ENCODE results near the gene BOD1L1.
A peak's percentile ranks its signal among the peaks of the same experiment; 100 is the strongest.

Gene BOD1L1

DNA sequence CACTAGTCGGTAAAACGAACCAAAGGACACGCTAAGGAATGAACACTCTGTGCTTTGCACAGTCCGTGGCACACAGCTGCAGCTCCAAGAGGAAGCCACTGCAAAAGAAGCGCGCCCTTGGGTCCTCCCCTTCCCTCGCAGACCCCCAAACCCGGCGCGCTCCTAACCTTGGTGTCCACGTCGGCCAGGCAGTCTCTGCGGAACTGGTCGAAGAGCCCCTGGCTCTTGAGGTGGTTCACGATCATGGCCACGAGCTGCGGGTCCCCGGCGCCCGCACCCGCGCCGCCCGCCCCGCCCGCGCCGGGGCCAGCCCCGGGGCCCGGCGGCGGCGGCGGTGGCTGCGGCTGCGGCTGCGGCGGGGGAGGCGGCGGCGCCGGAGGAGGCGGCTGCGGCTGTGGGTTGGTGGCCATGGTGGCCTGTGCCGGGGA is 333 bp downstream of the BOD1L1 start:
- peak; percentile 55 for DNase-seq (ENCODE audit: extremely low spot score)

DNA sequence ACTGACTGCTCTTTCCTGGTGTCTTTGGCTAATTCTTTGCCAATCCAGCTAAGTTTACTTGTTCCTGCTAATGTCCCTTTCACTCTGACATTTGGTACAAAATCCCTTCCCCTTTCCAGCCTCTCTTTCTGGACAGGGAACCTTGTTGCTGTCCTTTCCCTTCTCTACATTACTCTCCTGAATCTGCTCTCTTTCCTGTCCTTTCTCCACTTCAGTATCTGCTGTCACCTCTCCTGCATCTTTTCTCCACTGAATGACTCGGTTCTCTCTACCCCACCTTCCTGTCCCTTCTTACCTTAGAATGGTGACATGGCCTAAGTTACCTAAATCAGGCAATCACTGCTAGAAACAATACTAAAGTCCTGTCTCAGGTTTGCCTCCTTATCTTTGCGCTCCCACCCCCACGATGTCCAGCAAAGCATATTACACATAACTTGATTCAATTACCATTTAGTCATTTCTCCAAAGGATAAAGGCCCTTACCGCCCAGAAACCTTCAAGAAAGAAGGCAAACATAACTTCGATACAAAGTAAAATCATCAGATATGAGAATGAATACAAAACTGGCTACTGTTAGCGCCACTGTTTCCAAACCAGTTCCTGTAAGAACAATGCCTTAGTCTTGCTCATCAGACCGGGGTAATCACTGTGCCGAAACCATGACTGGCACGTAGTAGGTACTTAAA is 890 bp downstream of the BOD1L1 start:
- TF ChIP-seq FOXK2 (IDR thresholded peaks at IDR 0.05) (no peak), CTBP1 (IDR thresholded peaks at IDR 0.05; ENCODE audit: borderline replicate concordance) (no peak), ELF4 (IDR thresholded peaks at IDR 0.05) (no peak), NFRKB (IDR thresholded peaks at IDR 0.05) (no peak), BHLHE40 (IDR thresholded peaks at IDR 0.05; ENCODE audit: borderline replicate concordance) (no peak), SP1 (IDR thresholded peaks at IDR 0.05) (no peak), TARDBP (IDR thresholded peaks at IDR 0.05) (no peak), ARNT (IDR thresholded peaks at IDR 0.05) (no peak), L3MBTL2 (conservative IDR thresholded peaks at IDR 0.05) (no peak), SUZ12 (IDR thresholded peaks at IDR 0.05) (no peak), HDGF (IDR thresholded peaks at IDR 0.05; ENCODE audit: borderline replicate concordance) (no peak), FOXA1 (IDR thresholded peaks at IDR 0.05) (no peak), LEF1 (IDR thresholded peaks at IDR 0.05; ENCODE audit: borderline replicate concordance) (no peak)
- TF ChIP-seq, protein P1, sequence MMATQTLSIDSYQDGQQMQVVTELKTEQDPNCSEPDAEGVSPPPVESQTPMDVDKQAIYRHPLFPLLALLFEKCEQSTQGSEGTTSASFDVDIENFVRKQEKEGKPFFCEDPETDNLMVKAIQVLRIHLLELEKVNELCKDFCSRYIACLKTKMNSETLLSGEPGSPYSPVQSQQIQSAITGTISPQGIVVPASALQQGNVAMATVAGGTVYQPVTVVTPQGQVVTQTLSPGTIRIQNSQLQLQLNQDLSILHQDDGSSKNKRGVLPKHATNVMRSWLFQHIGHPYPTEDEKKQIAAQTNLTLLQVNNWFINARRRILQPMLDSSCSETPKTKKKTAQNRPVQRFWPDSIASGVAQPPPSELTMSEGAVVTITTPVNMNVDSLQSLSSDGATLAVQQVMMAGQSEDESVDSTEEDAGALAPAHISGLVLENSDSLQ (IDR thresholded peaks at IDR 0.05) = no peak
- ChIA-PET POLR2A (interaction anchor here (2.6 to 3.7 kb wide), 3 partner anchors 11 to 27 kb away, joined by 17 to 22 read pairs (median 18); no protein-coding TSS in a partner anchor), CTCF (interaction anchor here (0.8 kb wide), 1 partner anchor 15 kb away, joined by 3 read pairs; no protein-coding TSS in a partner anchor)
- no peak for DNase-seq (ENCODE audit: extremely low spot score)

More for the DNA sequence above, 333 bp downstream of the BOD1L1 start:
- CTCF ChIA-PET = interaction anchor here (0.8 kb wide), 1 partner anchor 14 kb away, joined by 3 read pairs; no protein-coding TSS in a partner anchor
- TF ChIP-seq FOXA1 (IDR thresholded peaks at IDR 0.05) (no peak), SUZ12 (IDR thresholded peaks at IDR 0.05) (no peak), ELF4 (IDR thresholded peaks at IDR 0.05) (no peak), SP1 (IDR thresholded peaks at IDR 0.05) (no peak), ARNT (IDR thresholded peaks at IDR 0.05) (no peak), L3MBTL2 (conservative IDR thresholded peaks at IDR 0.05) (no peak), ZNF384 (IDR thresholded peaks at IDR 0.05) (no peak)
- POLR2A ChIA-PET = interaction anchor here (1.4 to 3.7 kb wide), 6 partner anchors 9 to 26 kb away, joined by 6 to 22 read pairs (median 14); no protein-coding TSS in a partner anchor

DNA sequence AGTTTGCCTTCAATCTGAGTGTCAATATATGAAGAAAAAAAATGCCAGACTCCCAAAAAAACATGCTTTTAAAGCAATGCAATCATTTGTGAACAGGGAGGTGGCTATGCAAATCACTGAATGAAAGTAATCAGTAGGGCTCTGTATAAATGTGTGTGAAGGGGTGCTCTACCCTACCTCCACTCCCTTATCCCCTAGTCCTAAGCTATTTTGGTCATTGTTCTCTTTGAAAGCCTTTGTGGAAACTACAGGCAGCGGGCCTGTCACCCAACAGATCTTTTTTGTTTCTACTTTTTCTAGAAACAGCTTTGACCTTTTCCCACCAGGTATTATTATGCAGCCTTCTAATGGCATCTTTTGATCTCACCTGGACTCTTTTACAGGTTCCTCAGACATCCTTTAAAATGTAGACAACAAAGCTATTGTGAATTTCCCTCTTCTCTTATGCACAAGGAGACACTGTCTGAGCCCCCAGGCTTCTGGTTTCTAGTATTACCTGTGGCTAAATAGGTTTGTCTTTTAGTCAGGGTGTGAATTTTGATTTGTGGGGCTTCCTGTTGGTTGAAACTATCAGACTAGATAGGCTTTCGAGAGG is 9.2 kb downstream of the BOD1L1 start:
- POLR2A ChIA-PET = interaction anchor here (2.0 kb wide), 1 partner anchor 10 kb away, joined by 8 read pairs; the partner anchor contains the start of gene BOD1L1
- CTCF ChIA-PET = no interaction called here
- no peak for TF ChIP-seq TARDBP (IDR thresholded peaks at IDR 0.05)
- TF ChIP-seq, protein P1 (IDR thresholded peaks at IDR 0.05) = no peak
- TF ChIP-seq FOXM1 (IDR thresholded peaks at IDR 0.05; ENCODE audit: borderline replicate concordance) = no peak
- TF ChIP-seq ELF4 (IDR thresholded peaks at IDR 0.05) = no peak
- no peak for TF ChIP-seq FOXA1 (IDR thresholded peaks at IDR 0.05)
- TF ChIP-seq ZNF384 (IDR thresholded peaks at IDR 0.05) = no peak
- no peak for TF ChIP-seq LEF1 (IDR thresholded peaks at IDR 0.05; ENCODE audit: borderline replicate concordance)
- TF ChIP-seq BHLHE40 (IDR thresholded peaks at IDR 0.05; ENCODE audit: borderline replicate concordance) = no peak
- TF ChIP-seq FOXK2 (IDR thresholded peaks at IDR 0.05) = no peak
- no peak for TF ChIP-seq HDGF (IDR thresholded peaks at IDR 0.05; ENCODE audit: borderline replicate concordance)
- TF ChIP-seq NFRKB (IDR thresholded peaks at IDR 0.05) = no peak
- TF ChIP-seq CTBP1 (IDR thresholded peaks at IDR 0.05; ENCODE audit: borderline replicate concordance) = no peak
- no peak for TF ChIP-seq SP1 (IDR thresholded peaks at IDR 0.05)
- no peak for DNase-seq (ENCODE audit: extremely low spot score)

DNA sequence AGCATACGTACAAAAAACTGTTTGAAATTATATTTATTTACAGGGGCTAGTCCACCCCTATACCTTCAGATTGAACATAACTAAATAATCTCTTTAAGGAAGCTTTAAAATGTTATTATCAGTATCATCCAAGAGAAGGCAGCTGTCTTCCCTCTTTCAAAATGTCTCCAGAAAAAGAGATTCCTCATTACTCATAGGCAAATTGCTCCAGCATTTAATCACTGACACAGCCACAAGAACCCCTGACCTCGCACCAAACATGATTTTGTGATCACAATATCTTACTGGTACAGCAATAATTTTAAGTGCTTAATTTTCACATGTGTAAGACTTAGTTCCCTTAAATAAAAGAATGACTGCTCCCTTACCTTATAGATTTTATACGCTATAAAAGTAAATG is 9.7 kb downstream of the BOD1L1 start:
- DNase-seq (ENCODE audit: extremely low spot score) = no peak
- CTCF ChIA-PET = interaction anchor here (0.7 kb wide), 1 partner anchor 1448 kb away, joined by 3 read pairs; no protein-coding TSS in a partner anchor
- TF ChIP-seq NFRKB (IDR thresholded peaks at IDR 0.05) = no peak
- POLR2A ChIA-PET = interaction anchor here (2.0 kb wide), 1 partner anchor 10 kb away, joined by 8 read pairs; the partner anchor contains the start of gene BOD1L1

DNA sequence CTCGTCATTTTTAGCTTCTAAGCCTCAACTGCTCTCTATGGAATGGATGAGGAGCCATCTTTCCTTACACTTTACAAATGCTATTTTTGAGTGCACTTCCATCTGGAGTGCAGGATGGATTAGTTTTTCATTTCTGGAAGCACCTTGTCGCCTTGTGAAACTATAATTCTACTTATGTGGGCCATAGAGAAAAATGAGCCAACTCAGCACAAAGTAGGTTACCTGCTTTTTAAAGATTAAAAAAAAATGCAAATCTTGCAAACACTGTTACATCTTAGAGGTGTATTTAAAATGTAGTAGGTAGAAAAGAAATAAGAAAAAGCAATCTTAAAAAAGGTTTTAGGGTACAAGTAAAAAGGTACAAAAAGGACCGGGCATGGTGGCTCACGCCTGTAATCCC is 10.9 kb downstream of the BOD1L1 start:
- ChIA-PET POLR2A (interaction anchor here (2.0 kb wide), 1 partner anchor 12 kb away, joined by 8 read pairs; the partner anchor contains the start of gene BOD1L1), CTCF (no interaction called here)
- TF ChIP-seq, protein P1 (IDR thresholded peaks at IDR 0.05) = no peak
- TF ChIP-seq BHLHE40 (IDR thresholded peaks at IDR 0.05; ENCODE audit: borderline replicate concordance) = no peak
- no peak for TF ChIP-seq ZNF384 (IDR thresholded peaks at IDR 0.05)
- no peak for TF ChIP-seq CTBP1 (IDR thresholded peaks at IDR 0.05; ENCODE audit: borderline replicate concordance)
- TF ChIP-seq FOXA1 (IDR thresholded peaks at IDR 0.05) = no peak
- TF ChIP-seq FOXK2 (IDR thresholded peaks at IDR 0.05) = no peak
- no peak for TF ChIP-seq SP1 (IDR thresholded peaks at IDR 0.05)
- TF ChIP-seq TARDBP (IDR thresholded peaks at IDR 0.05) = no peak
- no peak for TF ChIP-seq LEF1 (IDR thresholded peaks at IDR 0.05; ENCODE audit: borderline replicate concordance)
- no peak for DNase-seq (ENCODE audit: extremely low spot score)

DNA sequence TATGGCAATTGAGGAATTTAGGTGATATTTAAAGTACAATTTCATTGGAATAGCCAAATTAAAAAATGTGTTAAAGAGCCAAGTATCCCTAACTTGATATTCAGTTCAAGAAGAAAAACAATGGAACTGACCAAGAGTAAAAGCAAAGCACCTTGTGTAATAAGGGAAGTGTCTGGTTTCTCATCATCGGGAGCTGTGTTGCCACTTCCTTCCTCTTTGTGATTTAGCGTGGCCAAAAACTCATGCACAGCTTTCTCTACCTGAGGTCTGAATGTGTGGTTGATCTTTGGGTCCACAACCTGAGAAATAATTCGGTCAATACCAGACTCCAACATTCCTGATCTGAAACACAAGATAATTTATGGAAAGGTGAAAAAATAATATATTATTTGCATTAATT is 12.4 kb downstream of the BOD1L1 start:
- CTCF ChIA-PET = no interaction called here
- TF ChIP-seq, protein P1 (IDR thresholded peaks at IDR 0.05) = no peak
- TF ChIP-seq SUZ12 (IDR thresholded peaks at IDR 0.05) (no peak), ELF4 (IDR thresholded peaks at IDR 0.05) (no peak), ARNT (IDR thresholded peaks at IDR 0.05) (no peak), BHLHE40 (IDR thresholded peaks at IDR 0.05; ENCODE audit: borderline replicate concordance) (no peak), TARDBP (IDR thresholded peaks at IDR 0.05) (no peak), FOXK2 (IDR thresholded peaks at IDR 0.05) (no peak), CTBP1 (IDR thresholded peaks at IDR 0.05; ENCODE audit: borderline replicate concordance) (no peak), L3MBTL2 (conservative IDR thresholded peaks at IDR 0.05) (no peak), NFRKB (IDR thresholded peaks at IDR 0.05) (no peak), HDGF (IDR thresholded peaks at IDR 0.05; ENCODE audit: borderline replicate concordance) (no peak), SP1 (IDR thresholded peaks at IDR 0.05) (no peak), ZNF384 (IDR thresholded peaks at IDR 0.05) (no peak), FOXM1 (IDR thresholded peaks at IDR 0.05; ENCODE audit: borderline replicate concordance) (no peak), FOXA1 (IDR thresholded peaks at IDR 0.05) (no peak), LEF1 (IDR thresholded peaks at IDR 0.05; ENCODE audit: borderline replicate concordance) (no peak)
- no peak for DNase-seq (ENCODE audit: extremely low spot score)
- POLR2A ChIA-PET = no interaction called here

Measured in HEK293T (cell line).